Left renal pelvis (tissue), 4 donors: ENCODE results near the gene GBP6. TPM values are rescaled to one million over a fixed set of nuclear protein-coding genes. Genes with fewer than 3 reads are reported as not detected.
"Not testable (repeated sequence)": the region's sequence is repeated elsewhere in the genome, so short reads cannot be mapped to it uniquely, and the experiment has no call there.

ENCODE experiments used
- DNase-seq, 4 donors: peaks; one replicate each; pipeline ENCODE4 v3.0.0-alpha.2; 2013; ENCODE audit warnings: low read depth in 4 of 4, low spot score in 3 of 4
- polyA plus RNA-seq, 4 donors: library from polyadenylated mRNA; unstranded; fragments of 120-200 nt; gene quantifications; one replicate each; pipeline ENCODE4 v1.2.1, GENCODE V29; 2013; ENCODE audit not compliant: insufficient read length in 4 of 4

The GBP6 gene, protein sequence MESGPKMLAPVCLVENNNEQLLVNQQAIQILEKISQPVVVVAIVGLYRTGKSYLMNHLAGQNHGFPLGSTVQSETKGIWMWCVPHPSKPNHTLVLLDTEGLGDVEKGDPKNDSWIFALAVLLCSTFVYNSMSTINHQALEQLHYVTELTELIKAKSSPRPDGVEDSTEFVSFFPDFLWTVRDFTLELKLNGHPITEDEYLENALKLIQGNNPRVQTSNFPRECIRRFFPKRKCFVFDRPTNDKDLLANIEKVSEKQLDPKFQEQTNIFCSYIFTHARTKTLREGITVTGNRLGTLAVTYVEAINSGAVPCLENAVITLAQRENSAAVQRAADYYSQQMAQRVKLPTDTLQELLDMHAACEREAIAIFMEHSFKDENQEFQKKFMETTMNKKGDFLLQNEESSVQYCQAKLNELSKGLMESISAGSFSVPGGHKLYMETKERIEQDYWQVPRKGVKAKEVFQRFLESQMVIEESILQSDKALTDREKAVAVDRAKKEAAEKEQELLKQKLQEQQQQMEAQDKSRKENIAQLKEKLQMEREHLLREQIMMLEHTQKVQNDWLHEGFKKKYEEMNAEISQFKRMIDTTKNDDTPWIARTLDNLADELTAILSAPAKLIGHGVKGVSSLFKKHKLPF
- polyA plus RNA-seq, result under 1 TPM in 1 of 4 donors, not detected in 3; 0.05 TPM

DNA sequence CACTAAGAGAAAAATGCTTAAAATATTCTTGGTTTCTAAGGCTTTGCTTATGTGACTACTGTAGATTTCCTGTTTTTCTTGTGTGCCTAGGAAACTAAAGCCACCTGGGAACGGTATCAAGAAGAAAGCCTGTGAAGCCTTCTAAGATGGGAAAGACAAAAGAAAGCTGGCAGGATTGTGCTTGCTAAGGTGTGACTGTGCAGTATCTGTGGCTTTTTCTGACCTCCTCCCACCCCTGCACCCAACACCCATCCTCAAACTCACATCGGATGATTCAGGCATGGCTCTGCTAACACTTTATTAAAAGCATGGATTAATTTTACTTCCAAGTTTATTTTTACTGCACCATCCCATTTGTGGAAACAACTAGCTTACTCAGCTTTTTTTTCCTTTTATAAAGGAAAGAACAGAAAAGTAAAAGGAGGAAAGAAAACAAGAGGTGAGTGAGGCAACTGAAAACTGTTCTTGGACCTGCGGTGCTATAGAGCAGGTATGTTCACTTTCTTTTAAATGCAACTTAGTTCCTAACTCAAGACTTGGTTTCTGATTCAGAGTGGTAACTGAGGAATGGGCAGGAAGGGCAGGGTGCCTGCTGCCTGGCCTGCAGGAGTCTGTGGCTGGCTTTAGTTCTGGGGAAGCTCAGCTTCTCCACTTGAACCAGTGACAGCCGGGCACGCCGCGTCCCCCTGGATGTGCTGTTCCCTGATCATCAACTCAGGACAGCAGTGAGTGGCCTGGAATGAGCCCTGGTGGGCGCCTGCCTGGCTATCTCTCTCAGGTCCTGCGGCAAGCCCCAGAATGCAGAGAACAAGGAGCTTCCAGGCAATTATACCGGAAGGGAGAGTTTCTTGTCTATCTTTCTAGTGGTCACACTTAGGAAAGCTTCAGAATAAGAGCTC is at the start of gene GBP6:
TSS of gene GBP6 (plus strand) at position 422 of the 899 bp plus-strand sequence. CDS start 4,493 bp downstream, outside the sequence.
- no peak for DNase-seq

DNA sequence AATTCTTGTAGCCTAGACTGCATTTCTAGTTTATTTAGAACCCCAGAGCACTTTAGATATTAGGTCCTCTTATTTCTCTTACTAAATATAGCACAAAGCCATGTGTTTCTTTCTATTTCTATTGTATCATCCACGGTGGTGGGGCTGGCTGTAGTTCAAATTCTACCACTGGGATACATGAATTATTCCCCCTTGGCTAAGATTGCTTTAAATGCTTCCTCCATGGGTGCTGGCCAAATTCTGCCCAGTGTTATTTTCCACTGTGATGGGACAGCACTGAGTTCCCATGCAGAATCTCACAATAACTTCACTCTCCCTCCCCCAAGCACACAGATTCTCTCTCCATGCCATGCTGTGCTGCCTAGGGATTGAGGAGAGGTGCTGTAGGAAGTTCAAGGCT is 41.5 kb upstream of the GBP6 start:
- DNase-seq, result no peak

DNA sequence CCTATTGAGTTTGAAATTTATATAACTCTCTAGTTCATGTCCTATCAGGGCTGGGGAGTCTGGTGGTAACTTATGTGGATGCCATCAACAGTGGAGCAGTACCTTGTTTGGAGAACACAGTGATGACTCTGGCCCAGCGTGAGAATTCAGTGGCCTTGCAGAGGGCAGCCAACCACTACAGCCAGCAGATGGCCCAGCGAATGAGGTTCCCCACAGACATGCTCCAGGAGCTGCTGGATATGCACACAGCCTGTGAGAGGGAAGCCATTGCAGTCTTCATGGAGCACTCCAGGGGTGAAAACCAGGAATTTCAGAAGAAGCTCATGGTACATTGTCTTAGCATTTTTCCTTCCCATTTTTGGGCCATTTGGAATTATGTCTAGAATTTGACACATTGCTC is 32.0 kb upstream of the GBP6 start:
- DNase-seq, result no peak

DNA sequence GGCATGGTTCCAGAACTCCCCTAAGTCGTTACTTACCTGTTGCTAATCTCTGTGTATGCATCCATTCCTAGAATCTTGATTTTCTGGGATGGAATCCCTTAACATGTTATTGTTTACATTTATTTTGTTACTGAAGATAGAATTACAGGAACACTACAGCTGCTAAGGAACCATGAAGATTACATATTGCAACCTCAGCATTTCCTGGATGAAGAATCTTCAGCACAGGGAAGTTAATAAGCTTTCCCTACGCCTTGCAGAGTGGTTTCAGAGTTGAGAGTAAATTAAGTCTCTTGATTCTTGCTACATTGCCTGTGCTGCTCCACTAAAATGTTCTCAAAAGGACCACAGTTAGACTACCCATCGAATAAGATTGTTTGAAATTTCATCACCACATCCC is 31.4 kb upstream of the GBP6 start:
- DNase-seq, result no peak

DNA sequence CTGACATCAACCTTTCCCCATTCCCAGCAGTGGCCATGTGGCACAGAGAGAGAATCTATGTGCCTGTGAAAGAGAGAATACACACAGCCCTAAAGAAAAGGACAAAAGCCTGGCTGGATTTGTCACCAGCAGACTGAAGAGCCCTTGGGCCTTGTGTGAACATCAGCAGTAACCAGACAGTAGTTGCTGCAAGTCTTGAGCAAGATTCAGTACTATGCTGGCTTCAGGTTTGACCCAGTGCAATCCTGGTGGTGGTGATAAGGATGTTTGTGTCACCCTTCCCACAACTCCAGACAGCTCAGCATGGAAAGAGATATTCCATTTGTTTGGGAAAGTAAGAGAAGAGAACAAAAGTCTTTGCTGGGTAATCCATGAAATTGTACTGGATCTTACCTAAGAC is 28.4 kb upstream of the GBP6 start:
- DNase-seq, result no peak

DNA sequence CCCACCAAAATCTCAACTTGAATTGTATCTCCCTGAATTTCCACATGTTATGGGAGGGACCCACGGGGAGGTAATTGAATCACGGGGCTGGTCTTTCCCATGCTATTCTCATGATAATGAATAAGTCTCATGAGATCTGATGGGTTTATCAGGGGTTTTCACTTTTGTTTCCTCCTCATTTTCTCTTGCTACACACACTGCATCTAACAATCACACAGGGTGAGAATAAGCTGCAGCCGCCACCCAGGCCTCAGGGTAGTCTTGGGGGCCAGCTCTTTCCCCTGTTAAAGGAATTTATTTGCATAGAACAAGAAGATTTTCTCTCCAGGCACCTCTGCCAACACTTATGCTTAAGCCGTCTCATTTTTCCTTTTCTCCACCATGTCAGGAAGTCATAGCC is 26.0 kb upstream of the GBP6 start:
- no peak for DNase-seq

DNA sequence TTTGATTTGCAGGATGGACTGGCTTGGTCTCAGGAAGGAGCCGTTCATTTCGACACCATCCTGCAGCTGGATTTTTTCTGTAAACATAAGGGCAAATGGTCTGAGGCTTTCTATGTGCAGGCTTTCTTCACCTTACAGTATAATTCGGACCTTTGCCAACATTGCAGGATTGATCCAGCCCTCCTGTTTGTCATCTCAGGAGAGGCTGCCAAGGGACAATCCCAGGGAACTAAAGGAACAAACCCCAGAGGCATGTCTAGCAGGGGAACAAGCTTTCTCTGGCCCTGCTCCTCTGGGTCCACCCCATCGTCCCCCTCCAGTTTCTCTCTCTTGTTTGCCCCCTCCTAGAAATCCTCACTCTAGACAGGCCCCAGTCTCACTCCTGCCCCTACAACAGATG is 24.8 kb upstream of the GBP6 start:
- no peak for DNase-seq

DNA sequence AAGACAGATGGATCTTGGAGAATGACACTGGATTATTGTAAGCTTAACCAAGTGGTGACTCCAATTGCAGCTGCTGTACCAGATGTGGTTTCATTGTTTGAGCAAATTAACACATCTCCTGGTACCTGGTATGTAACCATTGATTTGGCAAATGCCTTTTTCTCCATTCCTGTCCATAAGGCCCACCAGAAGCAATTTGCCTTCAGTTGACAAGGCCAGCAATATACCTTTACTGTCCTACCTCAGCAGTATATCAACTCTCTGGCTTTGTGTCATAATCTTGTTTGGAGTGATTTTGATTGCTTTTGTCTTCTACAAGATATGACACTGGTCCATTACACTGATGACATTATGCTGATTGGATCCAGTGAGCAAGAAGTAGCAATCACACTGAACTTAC is 18.4 kb upstream of the GBP6 start:
- DNase-seq, result not testable (repeated sequence)

DNA sequence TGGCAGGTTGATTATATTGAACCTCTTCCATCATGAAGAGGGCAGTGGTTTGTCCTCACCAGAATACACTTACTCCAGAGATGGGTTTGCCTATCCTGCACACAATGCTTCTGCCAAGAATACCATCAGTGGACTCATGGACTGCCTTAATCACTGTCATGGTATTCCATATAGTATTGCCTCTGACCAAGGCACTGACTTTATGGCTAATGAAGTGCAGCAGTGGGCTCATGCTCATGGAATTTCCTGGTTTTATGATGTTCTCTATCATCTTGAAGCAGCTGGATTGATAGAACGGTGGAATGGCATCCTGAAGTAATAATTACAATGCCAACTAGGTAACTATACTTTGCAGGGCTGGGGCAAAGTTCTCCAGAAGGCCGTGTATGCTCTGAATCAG is 16.6 kb upstream of the GBP6 start:
- DNase-seq, result no peak

DNA sequence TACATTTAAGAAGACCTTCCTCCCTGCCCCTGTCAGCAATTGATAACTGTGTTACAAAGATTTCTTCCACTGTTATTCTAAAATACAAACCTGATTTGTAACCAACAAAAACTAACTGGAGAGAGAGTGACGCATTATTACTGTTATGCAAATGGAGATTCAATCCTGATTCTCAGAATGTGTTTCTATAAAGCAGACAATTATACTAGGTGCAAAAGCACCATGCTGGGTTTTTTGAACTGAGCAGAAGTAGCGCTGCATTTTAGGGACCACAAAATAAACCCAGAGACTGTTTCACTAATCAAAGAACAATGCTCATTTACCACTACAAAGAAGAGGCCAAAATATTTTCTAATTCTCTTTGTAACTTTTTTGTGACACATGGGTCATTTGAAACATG is 13.6 kb upstream of the GBP6 start:
- DNase-seq, result no peak

DNA sequence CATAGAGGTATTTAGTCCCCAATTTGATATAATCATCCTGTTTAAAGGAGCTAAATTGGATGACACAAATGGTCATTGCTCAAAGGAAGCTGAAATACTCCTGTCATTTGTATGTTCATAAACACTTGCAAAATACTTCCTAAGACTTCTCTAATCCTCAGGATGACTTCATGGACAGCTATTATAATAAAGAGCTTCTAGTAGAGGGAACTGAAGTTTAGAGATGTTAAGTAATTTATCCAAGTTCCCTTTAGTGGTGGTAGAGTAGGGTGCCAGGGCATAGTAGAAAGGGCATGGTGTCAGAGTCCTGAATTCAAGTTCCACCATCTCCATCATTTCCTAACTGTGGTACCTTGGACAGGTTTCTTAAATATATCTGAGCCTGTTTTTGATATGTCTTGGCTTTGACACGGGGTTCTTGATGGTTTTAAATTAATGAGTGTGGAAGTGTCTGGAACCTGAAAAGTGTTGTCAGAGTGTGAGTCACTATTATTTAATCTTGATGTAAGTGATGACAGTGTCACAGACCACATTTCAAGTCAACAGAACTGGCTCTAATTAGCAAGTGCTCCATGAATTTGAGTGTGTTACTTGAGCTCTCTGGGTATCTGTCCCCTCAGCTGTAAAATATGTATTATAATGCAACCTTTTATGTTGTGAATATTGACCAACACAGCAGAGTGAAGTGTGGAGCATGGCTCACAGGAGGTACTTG is 12.1 kb upstream of the GBP6 start:
- DNase-seq, result no peak

DNA sequence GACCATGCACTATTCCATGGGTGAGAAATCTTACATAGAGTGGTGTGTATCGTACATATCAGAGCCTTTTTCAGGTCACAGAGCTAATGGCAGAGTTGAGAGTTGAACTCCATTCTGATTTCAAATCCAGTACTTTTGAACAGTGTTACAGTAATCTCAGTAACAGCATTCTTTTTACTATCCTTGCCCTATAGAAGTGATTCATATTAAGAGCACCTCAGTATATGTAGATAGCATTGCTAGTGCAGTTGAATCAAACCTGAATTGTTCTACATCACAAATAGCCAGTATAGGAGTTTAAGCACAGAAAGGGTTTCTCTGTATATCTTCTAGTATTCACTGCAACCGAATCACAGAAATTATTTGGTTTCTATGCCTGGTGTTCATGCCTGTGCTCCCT is 11.4 kb upstream of the GBP6 start:
- DNase-seq, result no peak

DNA sequence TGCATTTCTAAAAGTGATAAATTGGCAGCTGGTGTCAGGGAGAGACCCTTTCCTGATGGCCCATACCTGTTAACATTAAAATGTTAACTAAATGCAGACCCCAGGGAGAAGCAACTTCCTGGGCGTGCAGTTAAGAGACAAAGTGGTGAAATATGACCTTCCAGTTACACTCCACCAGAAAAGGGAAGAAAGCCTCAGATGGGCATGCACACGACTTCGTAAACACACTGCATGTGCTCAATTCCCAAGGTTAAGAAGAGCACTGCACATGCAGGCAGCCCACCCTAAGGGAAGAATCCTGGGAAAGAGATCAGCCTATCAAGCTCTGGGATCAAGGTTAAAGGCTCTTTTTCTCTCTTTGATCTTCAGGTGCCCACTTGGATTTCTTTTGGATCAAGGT is 9.7 kb upstream of the GBP6 start:
- DNase-seq, result no peak

DNA sequence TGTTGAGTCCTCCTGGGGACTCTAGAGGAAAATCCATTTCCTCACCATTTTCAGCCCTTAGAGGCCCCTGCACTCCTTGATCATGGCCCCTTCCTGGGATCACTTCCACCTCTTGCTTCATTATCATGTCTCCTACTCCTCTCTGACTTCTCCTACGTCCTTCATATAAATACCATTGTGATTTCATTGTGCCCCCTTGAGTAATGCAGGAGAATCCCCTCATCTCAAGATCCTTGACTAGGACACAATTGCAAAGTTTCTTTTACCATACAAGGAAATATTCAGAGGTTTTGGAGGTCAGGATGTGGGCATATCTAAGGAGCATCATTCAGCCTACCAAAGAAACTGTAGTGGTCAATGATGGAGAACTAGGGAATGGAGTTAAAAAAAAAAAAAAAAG is 8.8 kb upstream of the GBP6 start:
- no peak for DNase-seq

DNA sequence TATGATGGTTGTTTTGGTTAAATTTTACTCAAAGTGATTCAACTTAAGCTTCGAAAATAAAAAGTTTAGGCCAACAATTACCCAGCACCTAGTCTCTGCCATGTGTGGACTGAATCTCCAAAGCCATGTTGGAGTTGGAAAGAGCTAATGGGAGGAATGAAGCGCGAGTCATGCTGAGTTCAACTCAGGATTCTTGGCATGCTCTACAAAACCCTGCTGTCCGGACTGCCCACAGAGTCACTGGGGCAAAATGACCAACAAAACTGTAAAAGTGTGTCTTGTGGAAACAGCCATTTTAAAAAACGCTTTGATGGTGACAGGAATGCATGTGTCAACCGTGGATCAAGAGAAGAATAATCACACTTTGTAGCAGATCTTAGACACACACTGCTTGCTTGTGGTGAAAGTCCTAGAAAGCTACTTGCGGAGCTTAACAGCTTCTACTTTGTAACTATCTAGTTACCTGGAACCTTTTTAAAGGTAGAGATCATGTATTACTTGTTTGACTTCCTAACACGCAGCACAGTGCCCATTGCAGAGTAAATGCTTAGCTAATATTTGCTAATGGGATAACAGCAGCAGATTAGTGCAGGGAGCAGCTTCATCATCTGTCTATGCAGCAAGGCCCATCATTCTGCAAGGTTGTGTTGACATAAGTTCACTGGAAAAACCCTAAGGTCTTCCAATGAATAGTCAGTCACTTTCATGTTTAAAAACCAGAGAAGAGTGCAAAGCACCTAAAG is 7.0 kb upstream of the GBP6 start:
- no peak for DNase-seq

DNA sequence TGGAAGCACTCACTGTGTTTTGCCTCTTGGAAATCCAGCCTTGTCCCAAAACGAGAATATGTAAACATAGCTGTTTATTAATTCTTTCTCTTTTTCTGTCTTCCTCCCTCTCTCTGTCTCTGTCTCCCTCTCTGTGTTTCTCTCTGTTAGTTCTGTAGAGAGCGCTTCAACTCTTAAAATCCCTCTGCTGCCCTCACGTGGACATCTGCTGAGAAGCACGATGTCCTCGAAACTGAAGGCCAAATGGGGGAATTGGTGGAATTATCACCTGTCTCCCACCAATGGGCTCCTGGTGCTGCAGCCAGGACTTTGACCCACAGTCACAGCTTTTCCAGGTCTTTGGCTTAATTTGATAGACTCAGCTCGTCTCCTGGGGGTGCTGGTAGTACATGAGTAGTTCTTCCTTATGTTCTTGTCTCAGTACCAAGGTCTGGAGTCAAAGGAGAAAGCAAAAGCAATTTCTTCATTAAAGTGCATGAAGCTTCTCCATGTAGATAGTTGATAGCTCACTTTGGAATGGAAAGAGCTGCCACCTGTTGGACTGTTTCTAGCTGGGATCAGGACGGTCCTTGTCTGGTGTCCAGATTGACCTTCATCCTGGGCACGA is 5.5 kb upstream of the GBP6 start:
- peak; percentile 39 to 64 (median 52) for DNase-seq

DNA sequence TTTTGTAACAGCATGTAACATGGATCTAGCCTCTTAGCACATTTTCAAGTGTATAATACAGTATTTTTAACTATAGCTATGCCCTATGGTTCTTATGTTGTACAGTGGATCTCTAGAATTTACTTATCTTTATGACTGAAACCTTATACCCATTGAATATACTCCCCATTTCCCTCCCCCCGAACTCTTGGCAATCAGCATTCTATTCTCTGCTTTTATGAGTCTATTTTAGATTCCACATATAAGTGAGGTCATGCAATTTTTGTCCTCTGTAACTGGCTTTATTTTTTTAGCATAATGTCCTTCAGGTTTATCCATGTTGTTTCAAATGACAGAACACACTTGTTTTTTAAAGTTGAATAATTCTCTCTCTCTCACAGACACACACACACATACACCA is 3.1 kb upstream of the GBP6 start:
- no peak for DNase-seq

DNA sequence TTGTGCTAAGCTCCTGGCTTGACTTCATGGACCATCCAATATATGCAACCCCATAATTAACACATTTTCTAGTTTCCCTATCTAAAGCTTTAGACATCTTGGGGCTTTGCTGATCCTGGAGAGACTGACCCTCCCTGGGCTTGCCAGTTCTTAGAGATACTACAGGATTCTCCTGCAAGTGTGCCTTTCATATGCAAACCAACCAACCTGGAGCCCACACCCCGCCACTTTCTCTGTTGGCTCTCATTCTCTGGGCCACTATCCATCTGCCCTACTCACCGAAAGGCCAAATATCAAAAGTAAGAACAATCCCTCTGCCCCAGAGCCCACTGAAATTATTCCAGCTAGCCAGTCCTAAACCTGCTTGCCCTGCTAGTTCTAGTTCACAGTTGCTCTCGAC is 2.2 kb upstream of the GBP6 start:
- no peak for DNase-seq

DNA sequence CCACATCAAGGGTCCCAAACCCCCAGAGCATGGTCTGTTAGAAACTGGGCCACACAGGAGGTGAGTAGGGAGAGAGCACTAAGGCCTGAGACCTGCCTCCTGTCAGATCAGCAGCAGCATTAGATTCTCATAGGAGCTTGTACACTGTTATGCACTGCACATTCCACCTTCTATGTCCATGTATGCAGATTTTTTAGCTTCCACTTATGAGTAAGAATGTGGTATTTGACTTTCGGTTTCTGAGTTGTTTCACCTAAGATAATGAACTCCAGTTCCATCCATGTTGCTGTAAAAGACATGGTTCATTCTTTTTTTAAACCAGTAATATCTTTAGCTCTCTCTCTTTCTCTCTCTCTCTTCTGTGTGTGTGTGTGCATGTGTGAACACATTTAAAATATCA is 663 bp upstream of the GBP6 start:
- no peak for DNase-seq
